NCI-H460 (cell line): ENCODE data around the gene MCCD1. TPM values are rescaled to one million over a fixed set of nuclear protein-coding genes. Genes with fewer than 3 reads are reported as not detected.

Source experiments
- small RNA-seq, 2 experiments: library from RNA; depleted of rRNA; stranded (forward); fragments of <200 nt; gene quantifications; one replicate each; pipeline ENCODE3, GENCODE V24; 2014
- total RNA-seq: library from RNA; depleted of rRNA; stranded (reverse); fragments of >200 nt; shearing (Covaris generic); gene quantifications from 2 replicates; pipeline ENCODE4 v1.2.3, GENCODE V29; 2014; rRNA removed

MCCD1 gene
- total RNA-seq, 1 experiment from 2014 or later, result not detected

Small RNA genes lying within 50 kb of the gene (small RNA-seq; reads per million reads assigned to genes)
- gene AL663061.1, result 0 reads per million in 2 experiments
- gene RF00019, result 0 reads per million in 2 experiments
- gene SNORD117, result 51.0 to 234 reads per million in 2 experiments
- gene SNORD84, result 0 reads per million in 2 experiments

Other genes with a start within 250 kb of the MCCD1 start
- 125 and 133 TPM in 2 replicates for gene HLA-B, start 171.8 kb upstream of the MCCD1 start, total RNA-seq
- 13.7 and 15.2 TPM in 2 replicates for gene MICA, start 125.4 kb upstream of the MCCD1 start, total RNA-seq
- gene MICB, start 30.8 kb upstream of the MCCD1 start, total RNA-seq, result 6.5 and 6.8 TPM in 2 replicates
- gene DDX39B, start 13.0 kb downstream of the MCCD1 start, total RNA-seq, result 488 and 493 TPM in 2 replicates
- gene ATP6V1G2, start 17.6 kb downstream of the MCCD1 start, total RNA-seq, result 0.23 and 0.27 TPM in 2 replicates
- gene NFKBIL1, start 18.6 kb downstream of the MCCD1 start, total RNA-seq, result 20.5 and 20.6 TPM in 2 replicates
- not detected in 2 replicates for gene LTA, start 43.3 kb downstream of the MCCD1 start, total RNA-seq
- not detected in 2 replicates for gene TNF, start 46.6 kb downstream of the MCCD1 start, total RNA-seq
- not detected in 2 replicates for gene LTB, start 53.5 kb downstream of the MCCD1 start, total RNA-seq
- gene LST1, start 57.3 kb downstream of the MCCD1 start, total RNA-seq, result not detected in 2 replicates
- not detected in 2 replicates for gene NCR3, start 64.0 kb downstream of the MCCD1 start, total RNA-seq
- not detected in 2 replicates for gene AIF1, start 86.3 kb downstream of the MCCD1 start, total RNA-seq
- 68.9 and 72.2 TPM in 2 replicates for gene PRRC2A, start 91.8 kb downstream of the MCCD1 start, total RNA-seq
- gene BAG6, start 123.7 kb downstream of the MCCD1 start, total RNA-seq, result 113 and 133 TPM in 2 replicates
- 2.4 and 2.8 TPM in 2 replicates for gene APOM, start 126.9 kb downstream of the MCCD1 start, total RNA-seq
- 10.1 and 10.9 TPM in 2 replicates for gene C6orf47, start 131.8 kb downstream of the MCCD1 start, total RNA-seq
- 11.6 and 11.7 TPM in 2 replicates for gene GPANK1, start 136.0 kb downstream of the MCCD1 start, total RNA-seq
- gene CSNK2B, start 137.1 kb downstream of the MCCD1 start, total RNA-seq, result 110 and 131 TPM in 2 replicates
- gene LY6G5B, start 141.0 kb downstream of the MCCD1 start, total RNA-seq, result 1.9 and 2.8 TPM in 2 replicates
- 0.95 and 1.3 TPM in 2 replicates for gene LY6G5C, start 152.1 kb downstream of the MCCD1 start, total RNA-seq
- 40.5 and 55.7 TPM in 2 replicates for gene ABHD16A, start 174.4 kb downstream of the MCCD1 start, total RNA-seq
- not detected in 2 replicates for gene LY6G6F, start 177.9 kb downstream of the MCCD1 start, total RNA-seq
- gene LY6G6D, start 186.4 kb downstream of the MCCD1 start, total RNA-seq, result not detected in 2 replicates
- not detected in 2 replicates for gene LY6G6C, start 192.8 kb downstream of the MCCD1 start, total RNA-seq
- gene MPIG6B, start 194.4 kb downstream of the MCCD1 start, total RNA-seq, result not detected in 2 replicates
- 16.4 and 19.1 TPM in 2 replicates for gene DDAH2, start 200.3 kb downstream of the MCCD1 start, total RNA-seq
- gene CLIC1, start 207.6 kb downstream of the MCCD1 start, total RNA-seq, result 376 and 448 TPM in 2 replicates
- 18.6 and 19.8 TPM in 2 replicates for gene MSH5, start 211.0 kb downstream of the MCCD1 start, total RNA-seq
- 2.8 and 4.7 TPM in 2 replicates for gene SAPCD1, start 233.7 kb downstream of the MCCD1 start, total RNA-seq
- 0.47 and 0.81 TPM in 2 replicates for gene VWA7, start 248.4 kb downstream of the MCCD1 start, total RNA-seq